Trophoblast cell (in vitro differentiated cells and primary cell): ENCODE measurements around the gene EXOC3.

Experiments used
- DNase-seq, 2 donors: peaks; one replicate each; pipeline ENCODE4 v3.0.0-alpha.2; 2016
- H2AFZ ChIP-seq: 2 replicates; pipeline ENCODE4 v1.6.1; 2013; ENCODE audit warnings: low read length, moderate library complexity, mild to moderate bottlenecking; ENCODE audit not compliant: insufficient read depth, poor library complexity
- H2AK5ac ChIP-seq: 2 replicates; pipeline ENCODE4 v1.6.1; 2013; ENCODE audit warnings: mild to moderate bottlenecking, low read length
- H2BK120ac ChIP-seq: 2 replicates; pipeline ENCODE4 v1.6.1; 2013; ENCODE audit warnings: low read length, mild to moderate bottlenecking, moderate library complexity; ENCODE audit not compliant: insufficient read depth, poor library complexity
- H2BK12ac ChIP-seq: 2 replicates; pipeline ENCODE4 v1.6.1; 2013; ENCODE audit warnings: mild to moderate bottlenecking, low read length, moderate library complexity
- H2BK5ac ChIP-seq: 2 replicates; pipeline ENCODE4 v1.6.1; 2013; ENCODE audit warnings: low read length, low read depth, moderate library complexity, mild to moderate bottlenecking; ENCODE audit not compliant: poor library complexity
- H3K14ac ChIP-seq: 2 replicates; pipeline ENCODE4 v1.6.1; 2013; ENCODE audit warnings: mild to moderate bottlenecking, low read length
- H3K18ac ChIP-seq: 2 replicates; pipeline ENCODE4 v1.6.1; 2013; ENCODE audit warnings: mild to moderate bottlenecking, low read length
- H3K23ac ChIP-seq: 2 replicates; pipeline ENCODE4 v1.6.1; 2013; ENCODE audit warnings: low read length
- H3K27ac ChIP-seq: 2 replicates; pipeline ENCODE4 v1.5.1; 2013; ENCODE audit warnings: low read depth, mild to moderate bottlenecking, inconsistent platforms, low read length, moderate library complexity
- H3K27me3 ChIP-seq: 2 replicates; pipeline ENCODE4 v1.6.1; 2013; ENCODE audit warnings: inconsistent platforms, mild to moderate bottlenecking, low read length, moderate library complexity; ENCODE audit not compliant: insufficient read depth
- H3K36me3 ChIP-seq, 2 experiments: 1 replicate in 1 of 2; 2 replicates in 1 of 2; pipeline ENCODE4 v1.6.1; 2013; ENCODE audit warnings: low read length in 2 of 2, mild to moderate bottlenecking in 2 of 2, moderate library complexity in 1 of 2; ENCODE audit not compliant: insufficient read depth in 2 of 2, control insufficient read depth in 1 of 2
- H3K4ac ChIP-seq: 2 replicates; pipeline ENCODE4 v1.6.1; 2013; ENCODE audit warnings: low read depth, mild to moderate bottlenecking, low read length, moderate library complexity
- H3K4me1 ChIP-seq, 2 experiments: 1 replicate in 1 of 2; 2 replicates in 1 of 2; pipeline ENCODE4 v1.6.1; 2013; ENCODE audit warnings: low read length in 2 of 2, mild to moderate bottlenecking in 2 of 2, moderate library complexity in 1 of 2; ENCODE audit not compliant: insufficient read depth in 2 of 2, control insufficient read depth in 1 of 2
- H3K4me2 ChIP-seq: 2 replicates; pipeline ENCODE4 v1.6.1; 2013; ENCODE audit warnings: inconsistent platforms, mild to moderate bottlenecking, low read length, moderate library complexity
- H3K4me3 ChIP-seq: 2 replicates; pipeline ENCODE4 v1.5.1; 2013; ENCODE audit warnings: mild to moderate bottlenecking, low read depth, low read length, inconsistent platforms
- H3K79me1 ChIP-seq: one replicate; pipeline ENCODE4 v1.6.1; 2013; ENCODE audit warnings: low read length
- H3K79me2 ChIP-seq: 2 replicates; pipeline ENCODE4 v1.6.1; 2013; ENCODE audit warnings: low read length, mild to moderate bottlenecking; ENCODE audit not compliant: control insufficient read depth, insufficient read depth, poor library complexity
- H3K9ac ChIP-seq: 2 replicates; pipeline ENCODE4 v1.6.1; 2013; ENCODE audit warnings: mild to moderate bottlenecking, low read length
- H3K9me3 ChIP-seq: 2 replicates; pipeline ENCODE4 v1.6.1; 2013; ENCODE audit warnings: low read depth, mild to moderate bottlenecking, control low read depth, inconsistent platforms, low read length; ENCODE audit not compliant: insufficient read depth
- H4K12ac ChIP-seq: 2 replicates; pipeline ENCODE4 v1.6.1; 2013; ENCODE audit warnings: low read depth, mild to moderate bottlenecking, low read length, moderate library complexity
- H4K8ac ChIP-seq: 2 replicates; pipeline ENCODE4 v1.6.1; 2013; ENCODE audit warnings: low read depth, mild to moderate bottlenecking, low read length, moderate library complexity
- H4K91ac ChIP-seq: one replicate; pipeline ENCODE4 v1.6.1; 2013; ENCODE audit warnings: low read depth, mild to moderate bottlenecking, low read length, moderate library complexity
- WGBS: extraction: QIAGEN DNeasy Blood & Tissue Kit; methylation state at CpG from one replicate; pipeline ENCODE4 v1.1.7; 2013; ENCODE audit warnings: missing lambda C conversion rate; ENCODE audit not compliant: insufficient read length, insufficient coverage; ENCODE audit errors: extremely low coverage; 5-methylcytosine and 5-hydroxymethylcytosine counted together

Gene EXOC3

GRCh38 chr5:454936-455335 is 12.0 kb downstream of the EXOC3 start:
- Histone ChIP-seq H2BK12ac (no peak overlapping the region), H3K18ac (no peak overlapping the region), H2AFZ (no peak overlapping the region), H3K36me3 (peaks cover 49 to 57% of the 10 kb centered on the region in 2 experiments), H4K91ac (no peak overlapping the region), H3K9ac (no peak overlapping the region), H2AK5ac (no peak overlapping the region), H4K12ac (no peak overlapping the region), H3K4me1 (peaks cover 2 to 6% of the 10 kb centered on the region in 2 experiments), H3K23ac (no peak overlapping the region), H3K4me2 (no peak overlapping the region), H3K79me2 (no peaks in the 10 kb centered on the region), H2BK5ac (no peak overlapping the region), H3K4me3 (no peak overlapping the region), H3K14ac (no peak overlapping the region), H3K79me1 (no peaks in the 10 kb centered on the region), H3K9me3 (peaks cover 6% of the 10 kb centered on the region), H4K8ac (no peak overlapping the region), H3K27ac (no peak overlapping the region), H3K27me3 (no peaks in the 10 kb centered on the region), H2BK120ac (no peak overlapping the region), H3K4ac (no peak overlapping the region)
- no CpG with 5 or more reads among the region's 11 CpGs for WGBS
- no peak for DNase-seq

GRCh38 chr5:455806-456205 is 12.8 kb downstream of the EXOC3 start:
- H3K4me3 ChIP-seq = no peak overlapping the region
- H4K12ac ChIP-seq = no peak overlapping the region
- no peak overlapping the region for H4K91ac ChIP-seq
- H3K4me2 ChIP-seq = no peak overlapping the region
- no peak overlapping the region for H3K9ac ChIP-seq
- H4K8ac ChIP-seq = no peak overlapping the region
- H2BK5ac ChIP-seq = no peak overlapping the region
- H3K18ac ChIP-seq = no peak overlapping the region
- no peaks in the 10 kb centered on the region for H3K79me2 ChIP-seq
- H2AFZ ChIP-seq = no peak overlapping the region
- H2BK120ac ChIP-seq = no peak overlapping the region
- H2BK12ac ChIP-seq = no peak overlapping the region
- H3K4me1 ChIP-seq = peaks cover 2 to 6% of the 10 kb centered on the region in 2 experiments
- H3K36me3 ChIP-seq = peaks cover 55 to 64% of the 10 kb centered on the region in 2 experiments
- no CpG with 5 or more reads among the region's 11 CpGs for WGBS
- H3K27ac ChIP-seq = no peak overlapping the region
- no peak overlapping the region for H3K23ac ChIP-seq
- no peak for DNase-seq
- H3K27me3 ChIP-seq = no peaks in the 10 kb centered on the region
- no peak overlapping the region for H2AK5ac ChIP-seq
- H3K79me1 ChIP-seq = no peaks in the 10 kb centered on the region
- H3K14ac ChIP-seq = no peak overlapping the region
- H3K9me3 ChIP-seq = peaks cover 6% of the 10 kb centered on the region
- H3K4ac ChIP-seq = no peak overlapping the region

- no peak overlapping the region for H3K4me2 ChIP-seq
- no peak overlapping the region for H4K12ac ChIP-seq
- no peak overlapping the region for H4K8ac ChIP-seq
- no peak overlapping the region for H2BK5ac ChIP-seq
- peaks cover 2 to 6% of the 10 kb centered on the region in 2 experiments for H3K4me1 ChIP-seq
- H3K14ac ChIP-seq = no peak overlapping the region
- DNase-seq = no peak
- WGBS = no CpG with 5 or more reads among the region's 28 CpGs
- no peak overlapping the region for H3K4ac ChIP-seq
- H2AFZ ChIP-seq = no peak overlapping the region
- H3K36me3 ChIP-seq = peaks cover 55 to 64% of the 10 kb centered on the region in 2 experiments
- H4K91ac ChIP-seq = no peak overlapping the region
- H3K4me3 ChIP-seq = no peak overlapping the region
- no peak overlapping the region for H2BK120ac ChIP-seq
- no peak overlapping the region for H3K9ac ChIP-seq
- no peaks in the 10 kb centered on the region for H3K27me3 ChIP-seq
- H2AK5ac ChIP-seq = no peak overlapping the region
- no peaks in the 10 kb centered on the region for H3K79me2 ChIP-seq
- H3K9me3 ChIP-seq = peaks cover 6% of the 10 kb centered on the region
- no peak overlapping the region for H2BK12ac ChIP-seq
- H3K27ac ChIP-seq = no peak overlapping the region
- H3K18ac ChIP-seq = no peak overlapping the region
- H3K79me1 ChIP-seq = no peaks in the 10 kb centered on the region
- no peak overlapping the region for H3K23ac ChIP-seq
Observed at GRCh38 chr5:456351-457194, 13.6 kb downstream of the EXOC3 start.

GRCh38 chr5:457195-457961 is 14.4 kb downstream of the EXOC3 start:
- no peak overlapping the region for H3K4ac ChIP-seq
- no peak overlapping the region for H3K4me2 ChIP-seq
- peaks cover 2 to 6% of the 10 kb centered on the region in 2 experiments for H3K4me1 ChIP-seq
- H3K79me2 ChIP-seq = no peaks in the 10 kb centered on the region
- no peak overlapping the region for H3K23ac ChIP-seq
- peaks cover 62 to 71% of the 10 kb centered on the region in 2 experiments for H3K36me3 ChIP-seq
- no peak overlapping the region for H3K14ac ChIP-seq
- no peak overlapping the region for H2BK12ac ChIP-seq
- H3K18ac ChIP-seq = no peak overlapping the region
- H4K91ac ChIP-seq = no peak overlapping the region
- no peak overlapping the region for H3K9ac ChIP-seq
- no peak overlapping the region for H2BK120ac ChIP-seq
- no peak overlapping the region for H4K8ac ChIP-seq
- no peak overlapping the region for H2AK5ac ChIP-seq
- no peak for DNase-seq
- H3K27ac ChIP-seq = no peak overlapping the region
- peaks cover 6% of the 10 kb centered on the region for H3K9me3 ChIP-seq
- H4K12ac ChIP-seq = no peak overlapping the region
- no peak overlapping the region for H2BK5ac ChIP-seq
- H2AFZ ChIP-seq = no peak overlapping the region
- no CpG with 5 or more reads among the region's 19 CpGs for WGBS
- H3K79me1 ChIP-seq = no peaks in the 10 kb centered on the region
- no peaks in the 10 kb centered on the region for H3K27me3 ChIP-seq
- no peak overlapping the region for H3K4me3 ChIP-seq
